ENCODE measurements around the gene ESYT2. TPM values are rescaled to one million over a fixed set of nuclear protein-coding genes. Genes with fewer than 3 reads are reported as not detected.
A peak's percentile ranks its signal among the peaks of the same experiment; 100 is the strongest.

ESYT2 gene
- total RNA-seq, 4 donors from 2014 or later, result 209 to 286 (median 230) TPM

GRCh38 chr7:158815800-158816128 is 13.5 kb downstream of the ESYT2 start:
- WGBS, 2 donors (ENCODE audit: low coverage in 1 of 2), result 66 to 85% methylated on average over 4 to 6 of the region's 6 CpGs
- no peak for ATAC-seq
- H3K36me3 ChIP-seq, result no peaks in the 10 kb centered on the region
- peak overlapping the region; percentile 95 to 100 (median 98) for H3K27ac ChIP-seq
- H3K4me1 ChIP-seq, result peaks cover 50 to 97% (median 55%) of the 10 kb centered on the region in 3 donors
- TF ChIP-seq POLR2A (IDR thresholded peaks at IDR 0.05), result no peak
- TF ChIP-seq POLR2AphosphoS5 (IDR thresholded peaks at IDR 0.05), result no peak
- TF ChIP-seq EP300 (IDR thresholded peaks at IDR 0.05), result no peak
- no peak for TF ChIP-seq CTCF (IDR thresholded peaks at IDR 0.05)
- H3K27me3 ChIP-seq, result no peaks in the 10 kb centered on the region
- no peaks in the 10 kb centered on the region for H3K9me3 ChIP-seq
- no peak overlapping the region for H3K4me3 ChIP-seq

- Histone ChIP-seq H3K27me3 (no peaks in the 10 kb centered on the region), H3K4me3 (no peak overlapping the region), H3K9me3 (no peaks in the 10 kb centered on the region), H3K36me3 (no peaks in the 10 kb centered on the region), H3K27ac (peak overlapping the region; percentile 95 to 100 (median 98)), H3K4me1 (peaks cover 45 to 97% (median 50%) of the 10 kb centered on the region in 3 donors)
- TF ChIP-seq POLR2AphosphoS5 (IDR thresholded peaks at IDR 0.05) (no peak), POLR2A (IDR thresholded peaks at IDR 0.05) (no peak), EP300 (IDR thresholded peaks at IDR 0.05) (no peak)
- 16 to 54% methylated on average over 5 of the region's 7 CpGs for WGBS, 2 donors (ENCODE audit: low coverage in 1 of 2)
- ATAC-seq, result no peak
Measured at GRCh38 chr7:158815083-158815799, 14.1 kb downstream of the ESYT2 start.

GRCh38 chr7:158814637-158815036 is 14.7 kb downstream of the ESYT2 start:
- ATAC-seq, result no peak
- WGBS, 2 donors (ENCODE audit: low coverage in 1 of 2), result 100% methylated on average over 1 of the region's 2 CpGs; no CpG with 5 or more reads in 1 of the 2 donors
- Histone ChIP-seq H3K4me3 (no peak overlapping the region), H3K27ac (peak overlapping the region; percentile 95 to 100 (median 98)), H3K36me3 (no peaks in the 10 kb centered on the region), H3K9me3 (no peaks in the 10 kb centered on the region), H3K4me1 (peaks cover 43 to 97% (median 49%) of the 10 kb centered on the region in 3 donors), H3K27me3 (no peaks in the 10 kb centered on the region)
- TF ChIP-seq EP300 (IDR thresholded peaks at IDR 0.05) (no peak), POLR2AphosphoS5 (IDR thresholded peaks at IDR 0.05) (no peak), CTCF (IDR thresholded peaks at IDR 0.05) (no peak)

- Histone ChIP-seq H3K27me3 (no peaks in the 10 kb centered on the region), H3K4me3 (no peak overlapping the region), H3K9me3 (no peaks in the 10 kb centered on the region), H3K36me3 (peaks cover 0 to 7% of the 10 kb centered on the region in 2 donors), H3K4me1 (peaks cover 34 to 94% (median 34%) of the 10 kb centered on the region in 3 donors), H3K27ac (peak overlapping the region; percentile 21 to 98 (median 83))
- ATAC-seq, result no peak
- WGBS, 2 donors (ENCODE audit: low coverage in 1 of 2), result 60 to 70% methylated on average over 4 to 5 of the region's 5 CpGs
- TF ChIP-seq POLR2AphosphoS5 (IDR thresholded peaks at IDR 0.05) (no peak), POLR2A (IDR thresholded peaks at IDR 0.05) (no peak), CTCF (IDR thresholded peaks at IDR 0.05) (no peak), EP300 (IDR thresholded peaks at IDR 0.05) (no peak)
Measured at GRCh38 chr7:158812684-158813083, 16.6 kb downstream of the ESYT2 start.

- Histone ChIP-seq H3K27me3 (no peaks in the 10 kb centered on the region), H3K4me3 (no peak overlapping the region), H3K9me3 (no peaks in the 10 kb centered on the region), H3K27ac (peak overlapping the region; percentile 63 to 98 (median 83)), H3K4me1 (peaks cover 28 to 92% (median 29%) of the 10 kb centered on the region in 3 donors), H3K36me3 (peaks cover 0 to 9% of the 10 kb centered on the region in 2 donors)
- ATAC-seq, result peak; percentile 81
- 22 to 64% methylated on average over 1 to 3 of the region's 5 CpGs for WGBS, 2 donors (ENCODE audit: low coverage in 1 of 2)
- TF ChIP-seq POLR2AphosphoS5 (IDR thresholded peaks at IDR 0.05) (peak; percentile 1), CTCF (IDR thresholded peaks at IDR 0.05) (no peak)
Measured at GRCh38 chr7:158811894-158812293, 17.4 kb downstream of the ESYT2 start.
